Endothelial cell of umbilical vein (primary cell): ENCODE measurements around the gene MBD6. TPM values are rescaled to one million over a fixed set of nuclear protein-coding genes. Genes with fewer than 3 reads are reported as not detected.

Source experiments
- BruUV-seq: library from RNA; stranded (reverse); fragments of 400-500 nt; replicated peaks from 2 replicates; lab custom pipeline; 2021; lab: Mats Ljungman, UMichigan
- CTCF ChIA-PET: fragments of 300-600, 350-600 bp; sonication (Branson Sonifier 250); formaldehyde crosslinking; loops from one replicate; lab custom pipeline; 2021; ENCODE audit warnings: antibody characterized with exemption, inconsistent platforms; lab: Charles Lee
- POLR2A ChIA-PET: fragments of 300-600, 350-600 bp; sonication (Branson Sonifier 250); formaldehyde crosslinking; loops from one replicate; lab custom pipeline; 2021; ENCODE audit warnings: antibody characterized with exemption, inconsistent platforms; lab: Charles Lee
- DNase-seq: peaks from one replicate; pipeline ENCODE4 v3.0.0-alpha.2; 2011; ENCODE audit warnings: low read depth, low spot score
- FAIRE-seq: peaks from 2 replicates; lab custom pipeline; 2011; peaks lifted over from hg19 to GRCh38; lab: Jason Lieb, UNC
- H2AFZ ChIP-seq: 2 replicates; pipeline ENCODE4 v1.6.0; 2012; ENCODE audit warnings: low read depth, low read length, control low read depth, inconsistent platforms
- H3K27ac ChIP-seq: 2 replicates; pipeline ENCODE4 v1.5.1; 2011; ENCODE audit warnings: low read depth, mild to moderate bottlenecking, control low read depth, low read length, moderate library complexity; ENCODE audit not compliant: insufficient read depth
- H3K27me3 ChIP-seq, 2 experiments: 2 replicates each; pipeline versions ENCODE4 v1.6.0 to v1.6.1; 2011; ENCODE audit warnings: low read length in 2 of 2, mixed read lengths in 1 of 2; ENCODE audit not compliant: control insufficient read depth in 2 of 2, insufficient read depth in 2 of 2
- H3K36me3 ChIP-seq, 2 experiments: 2 replicates in 1 of 2; 3 replicates in 1 of 2; pipeline ENCODE4 v1.5.1; 2011; ENCODE audit warnings: low read length in 2 of 2, mild to moderate bottlenecking in 1 of 2, moderate library complexity in 1 of 2; ENCODE audit not compliant: control insufficient read depth in 2 of 2, insufficient read depth in 2 of 2; ENCODE audit errors: extremely low read depth in 1 of 2
- H3K4me1 ChIP-seq: 3 replicates; pipeline ENCODE4 v1.5.1; 2011; ENCODE audit warnings: mild to moderate bottlenecking, low read length; ENCODE audit not compliant: control insufficient read depth, insufficient read depth; ENCODE audit errors: extremely low read depth
- H3K4me2 ChIP-seq: 2 replicates; pipeline ENCODE4 v1.6.1; 2011; ENCODE audit warnings: low read length, control low read depth, mixed read lengths; ENCODE audit not compliant: insufficient read depth
- H3K4me3 ChIP-seq, 3 experiments: fragments of 200-600 bp in 1 of 3; sonication (generic), shearing (Covaris generic) in 1 of 3; replicated peaks in 1 of 3; 2 replicates each; pipeline ENCODE4 v1.5.1; 2011 to 2016; ENCODE audit warnings: control low read depth in 3 of 3, low read length in 3 of 3, mild to moderate bottlenecking in 2 of 3, inconsistent platforms in 1 of 3, low read depth in 1 of 3, moderate library complexity in 1 of 3; ENCODE audit not compliant: insufficient read depth in 1 of 3
- H3K79me2 ChIP-seq: 2 replicates; pipeline ENCODE4 v1.6.0; 2012; ENCODE audit warnings: low read length, inconsistent platforms; ENCODE audit not compliant: control insufficient read depth, insufficient read depth
- H3K9ac ChIP-seq: replicated peaks from 2 replicates; pipeline ENCODE3; 2011; ENCODE audit warnings: low read length, control low read depth; ENCODE audit not compliant: insufficient read depth; ENCODE audit errors: extremely low read depth
- H3K9me1 ChIP-seq: replicated peaks from 3 replicates; pipeline ENCODE4 v1.6.0; 2011; ENCODE audit warnings: mild to moderate bottlenecking, low read length; ENCODE audit not compliant: control insufficient read depth, insufficient read depth; ENCODE audit errors: extremely low read depth
- H3K9me3 ChIP-seq: replicated peaks from 2 replicates; pipeline ENCODE4 v1.5.1; 2012; ENCODE audit warnings: low read length, inconsistent platforms; ENCODE audit not compliant: control insufficient read depth, insufficient read depth
- H4K20me1 ChIP-seq: replicated peaks from 2 replicates; pipeline ENCODE3; 2011; ENCODE audit warnings: mild to moderate bottlenecking, low read length; ENCODE audit not compliant: control insufficient read depth, insufficient read depth; ENCODE audit errors: extremely low read depth
- CTCF ChIP-seq, 2 donors: IDR thresholded peaks; 1 replicate in 1 of 2; 2 replicates in 1 of 2; pipeline ENCODE4 v1.5.1; 2011; ENCODE audit warnings: low read length in 2 of 2, mild to moderate bottlenecking in 2 of 2, moderate library complexity in 2 of 2, control low read depth in 1 of 2, inconsistent platforms in 1 of 2, low read depth in 1 of 2; ENCODE audit not compliant: insufficient read depth in 1 of 2; ENCODE audit errors: extremely low read depth in 1 of 2
- EZH2 ChIP-seq: IDR thresholded peaks from 2 replicates; pipeline ENCODE4 v1.6.1; 2012; ENCODE audit warnings: borderline replicate concordance, low read depth, mild to moderate bottlenecking, moderate library complexity, low read length, inconsistent platforms; ENCODE audit not compliant: severe bottlenecking
- POLR2A ChIP-seq: IDR thresholded peaks from 2 replicates; pipeline ENCODE4 v1.6.1; 2012; ENCODE audit warnings: low read depth, mild to moderate bottlenecking, control low read depth, low read length
- dilution Hi-C: fragments of 300-500 bp; cut with MboI; formaldehyde crosslinking; loops from one replicate; pipeline ENCODE4 v1.15.0; 2019; ENCODE audit warnings: low sequenced_read_pairs; ENCODE audit not compliant: extremely low pct_ligation_motif_present
- intact Hi-C: fragments of 100-400 bp; cut with micrococcal nuclease; formaldehyde crosslinking; loops from one replicate; pipeline ENCODE4 v1.10.0; 2022
- polyA plus RNA-seq, 4 experiments: library from polyadenylated mRNA; depleted of rRNA in 3 of 4; stranded (reverse) in 3 of 4; unstranded in 1 of 4; fragments of >200 nt; gene quantifications; 2 replicates each; pipeline versions ENCODE4 v1.2.1 to v1.2.3, GENCODE V29; 2011 to 2012; ENCODE audit warnings: missing spikeins in 1 of 4
- total RNA-seq: library from RNA; stranded (reverse); gene quantifications from 2 replicates; pipeline ENCODE4 v1.2.3, GENCODE V29; 2021

Gene MBD6
- total and polyA plus RNA-seq, 2 donors (not counting 3 experiments of a cell fraction or from before 2014, with no cell fraction given), result 10.6 to 95.2 TPM

GRCh38 chr12:57476162-57476992 is 46.2 kb upstream of the MBD6 start:
- Histone ChIP-seq H3K4me3 (peak overlapping the region in 1 of 3 experiments; percentile 3), H3K9ac (no peak overlapping the region), H3K27ac (no peak overlapping the region), H4K20me1 (no peaks in the 10 kb centered on the region), H2AFZ (peak overlapping the region; percentile 47), H3K4me2 (peak overlapping the region; percentile 2), H3K79me2 (no peaks in the 10 kb centered on the region), H3K27me3 (peaks cover 48 to 63% of the 10 kb centered on the region in 2 experiments), H3K4me1 (peaks cover 12% of the 10 kb centered on the region), H3K36me3 (no peaks in the 10 kb centered on the region), H3K9me1 (no peaks in the 10 kb centered on the region), H3K9me3 (no peaks in the 10 kb centered on the region)
- DNase-seq, result no peak
- dilution Hi-C loops, result no loop called here
- BruUV-seq, result no TSS peak
- ChIA-PET POLR2A (no interaction called here), CTCF (interaction anchor here (1.0 to 2.8 kb wide), 5 partner anchors 10 to 107 kb away, joined by 3 to 18 read pairs (median 4); partner anchors contain the start of gene GLI1)
- intact Hi-C loops, result no loop called here
- no peak for FAIRE-seq
- TF ChIP-seq POLR2A (no peak), EZH2 (peak; percentile 66), CTCF (IDR thresholded peaks at IDR 0.05; ENCODE audit: extremely low read depth in 1 of 2, insufficient read depth in 1 of 2, low read depth in 1 of 2, low read length in 2 of 2) (peak; percentile 14 to 27)
